Activated CD8-positive, alpha-beta memory T cell treated with anti-CD3 and anti-CD28 coated beads, Interleukin-2, amount 50 U/mL, for 48 hours (primary cell): ENCODE results near the gene PRKCZ.

ENCODE experiments used
- DNase-seq: peaks from one replicate; pipeline ENCODE4 v3.0.0-alpha.2; 2020

PRKCZ gene

DNA sequence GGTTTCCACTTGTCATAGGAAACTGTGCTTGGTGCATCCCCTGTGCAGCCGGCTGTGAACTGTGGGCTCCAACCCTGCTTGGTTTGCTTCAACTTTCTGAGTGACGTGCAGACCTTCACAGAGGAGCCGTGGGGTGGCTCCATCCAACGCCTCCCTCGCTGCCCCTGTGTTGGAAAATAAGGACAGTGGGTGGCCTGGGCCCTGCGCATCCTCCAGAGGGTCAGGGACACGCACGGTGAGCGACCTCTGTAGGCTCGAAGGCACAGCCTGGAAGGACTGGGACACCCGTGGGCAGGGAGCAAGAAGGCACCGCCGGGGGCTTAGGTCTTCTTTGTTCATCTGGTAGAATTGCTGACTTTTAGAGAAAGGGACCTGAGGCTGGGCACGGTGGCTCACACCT, 150.9 kb downstream of the PRKCZ start:
- DNase-seq, result no peak

GRCh38 chr1:2202008-2202575, 151.9 kb downstream of the PRKCZ start:
- no peak for DNase-seq

GRCh38 chr1:2202843-2203601, 152.8 kb downstream of the PRKCZ start:
- no peak for DNase-seq

DNA sequence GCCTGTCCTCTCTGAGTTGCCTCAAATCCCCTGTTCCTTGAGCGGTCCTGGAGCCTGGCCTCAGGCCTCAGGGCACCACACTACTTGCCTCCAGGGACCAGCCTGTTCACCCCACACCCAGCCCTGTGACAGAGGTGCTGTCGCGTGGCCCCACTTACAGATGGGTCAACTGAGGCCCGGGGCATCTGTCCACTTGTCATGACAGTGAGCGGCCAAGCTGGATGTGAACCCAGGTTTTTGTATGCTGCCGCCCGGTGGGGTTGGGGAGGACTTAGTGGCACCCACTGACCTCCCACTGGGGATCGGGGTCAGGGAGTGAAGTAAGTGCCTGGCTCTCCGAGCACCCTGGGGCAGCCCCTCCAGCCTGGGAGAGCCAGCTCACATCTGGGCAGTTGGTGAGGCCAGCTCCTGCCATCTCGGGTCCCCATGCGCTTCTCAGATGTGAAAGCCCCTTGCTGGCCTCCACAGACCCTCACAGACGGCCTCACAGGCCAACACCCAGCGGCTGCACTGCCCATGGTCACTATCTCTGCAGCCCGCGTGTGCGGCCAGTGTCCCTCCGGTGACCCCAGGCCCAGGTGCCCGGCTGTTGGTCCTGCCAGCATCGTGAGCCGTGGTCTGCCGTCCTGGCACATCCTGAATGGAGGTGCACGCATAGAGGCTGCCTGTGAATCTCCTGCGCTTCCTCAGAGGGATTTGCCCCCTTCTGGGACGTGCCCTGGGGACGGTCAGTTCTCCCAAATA, 153.6 kb downstream of the PRKCZ start:
- DNase-seq, result no peak

GRCh38 chr1:2204415-2205190, 154.4 kb downstream of the PRKCZ start:
- DNase-seq, result no peak

GRCh38 chr1:2205191-2205952, 155.2 kb downstream of the PRKCZ start:
- DNase-seq, result peak; percentile 94

- DNase-seq, result no peak
These were observed 156.7 kb downstream of the PRKCZ start for GRCh38 chr1:2206813-2207487.

DNA sequence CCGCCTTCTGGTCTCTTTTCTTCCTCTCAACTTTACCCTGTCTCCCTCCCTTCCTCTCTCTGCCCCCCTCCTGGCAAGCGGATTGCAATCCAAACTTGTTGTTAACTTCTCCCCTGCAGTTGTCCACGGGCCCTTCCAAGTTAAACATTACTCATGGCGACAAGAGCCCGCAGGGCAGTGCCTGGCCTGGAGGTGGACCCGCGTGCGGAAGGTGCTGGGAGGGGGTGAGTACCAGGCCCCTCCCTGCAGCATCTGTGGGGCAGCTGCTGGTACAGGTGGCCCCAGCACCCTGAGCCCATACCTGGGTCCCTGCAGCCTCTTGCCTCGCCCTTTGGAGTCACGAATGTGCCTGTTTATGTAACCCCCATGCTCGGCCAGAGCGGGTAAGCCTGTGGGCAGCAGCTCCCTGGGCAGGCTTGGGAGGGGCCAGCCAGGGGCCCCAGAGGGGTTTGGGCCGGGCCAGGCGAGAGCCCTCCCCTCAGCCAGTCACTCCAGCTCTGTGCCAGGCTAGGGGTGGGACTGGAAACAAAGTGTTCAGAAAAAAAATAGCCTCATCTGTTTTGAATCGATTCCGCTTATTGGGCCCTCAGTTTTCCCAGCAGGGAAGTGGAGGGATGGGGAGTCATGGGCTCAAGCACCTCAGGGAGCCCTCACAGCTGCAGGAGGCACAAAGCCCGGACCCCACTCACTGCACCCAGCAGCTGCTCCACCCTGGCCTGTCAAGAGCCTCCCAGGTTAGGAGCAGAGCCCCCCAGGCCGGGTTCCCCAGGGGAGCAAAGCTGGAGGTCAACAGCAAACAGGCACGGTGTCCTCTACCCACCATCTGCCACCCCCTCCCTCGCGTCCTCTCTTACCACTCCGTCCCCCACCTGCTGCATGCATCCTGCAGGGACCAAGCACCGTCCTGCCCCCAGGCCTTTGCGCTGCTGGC, 158.4 kb downstream of the PRKCZ start:
- no peak for DNase-seq

DNA sequence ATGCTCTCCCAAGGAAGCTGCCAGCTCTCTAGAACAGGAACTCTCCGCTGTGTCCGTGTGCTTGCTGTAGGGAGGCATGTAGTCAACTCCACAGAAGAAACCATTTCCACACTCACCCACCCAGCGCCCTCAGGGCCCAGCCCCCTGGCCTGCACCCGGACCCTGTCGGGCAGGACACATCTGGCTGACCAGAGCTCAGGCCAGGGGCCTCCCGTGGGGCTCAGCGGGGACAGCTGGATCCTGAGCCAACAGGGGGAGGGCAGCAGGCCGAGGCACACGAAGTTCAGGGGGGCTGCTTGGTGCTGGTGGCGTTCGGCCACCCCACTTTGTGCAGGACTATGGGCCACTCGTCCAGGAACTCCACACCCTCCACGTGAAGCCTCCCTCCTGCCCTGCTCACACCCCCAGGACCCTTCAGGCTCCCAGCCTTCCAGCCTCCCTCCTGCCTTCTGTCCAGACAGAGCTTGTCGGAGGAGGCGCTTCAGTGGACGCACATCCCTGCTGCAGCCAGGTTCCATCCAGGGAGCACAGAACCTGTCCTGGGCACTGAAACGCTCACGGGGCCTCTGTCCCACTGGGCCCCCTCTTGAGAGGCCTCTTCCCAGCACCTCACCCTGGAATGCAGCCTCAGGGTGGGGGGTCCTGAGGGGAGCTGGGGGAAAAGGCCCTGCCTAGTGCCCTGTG, 159.3 kb downstream of the PRKCZ start:
- no peak for DNase-seq

DNA sequence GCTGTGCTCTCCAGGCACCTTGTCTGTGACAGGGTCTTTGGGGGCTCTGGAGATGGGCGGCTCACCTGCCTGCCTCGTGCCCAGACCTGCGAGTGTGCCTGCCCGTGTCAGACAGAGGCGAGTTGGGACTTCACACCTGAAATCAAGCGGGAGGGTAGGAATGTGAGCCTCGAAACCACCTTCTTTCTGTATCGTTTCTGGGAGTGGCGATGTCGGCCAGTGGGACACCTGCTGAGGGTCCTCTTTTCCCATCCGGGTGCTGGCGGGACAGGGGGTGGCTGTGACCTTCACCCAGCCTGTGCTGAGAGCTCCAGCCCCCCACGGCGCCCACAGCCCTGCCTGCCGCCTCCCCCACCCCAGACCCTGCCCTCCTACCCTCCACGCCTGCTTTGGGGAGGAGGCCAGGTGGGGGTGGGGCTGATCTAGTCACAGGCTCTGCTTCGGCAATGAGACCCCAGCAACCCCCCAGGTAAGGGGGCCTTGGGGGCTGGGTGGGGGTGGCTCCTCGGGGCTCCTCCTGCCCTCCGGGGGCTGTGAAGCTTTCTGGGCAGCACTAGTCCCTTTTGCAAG, 160.0 kb downstream of the PRKCZ start:
- DNase-seq, result no peak

DNA sequence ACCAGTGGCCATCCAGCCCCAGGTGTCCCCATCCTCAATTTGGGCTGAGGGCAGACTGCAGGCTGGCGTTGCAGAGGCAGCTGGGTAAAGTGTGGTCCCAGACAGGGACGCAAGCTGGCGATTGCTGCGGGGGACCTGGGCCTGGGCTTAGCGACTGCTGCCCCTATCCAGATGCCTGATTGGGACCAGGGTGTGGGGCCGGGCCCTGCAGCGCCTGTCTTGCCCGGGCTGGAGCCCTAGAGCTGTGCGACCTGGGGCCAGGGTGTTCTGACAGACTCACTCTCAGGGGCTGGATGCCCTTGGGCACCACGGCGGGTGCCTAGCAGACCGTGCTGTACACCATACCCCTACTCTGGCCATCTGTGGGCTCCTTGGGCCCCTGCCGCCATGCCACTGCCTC, 160.6 kb downstream of the PRKCZ start:
- DNase-seq, result no peak

- no peak for DNase-seq
These were observed 162.0 kb downstream of the PRKCZ start for GRCh38 chr1:2212274-2212531.

GRCh38 chr1:2212532-2213491, 162.6 kb downstream of the PRKCZ start:
- DNase-seq, result no peak

DNA sequence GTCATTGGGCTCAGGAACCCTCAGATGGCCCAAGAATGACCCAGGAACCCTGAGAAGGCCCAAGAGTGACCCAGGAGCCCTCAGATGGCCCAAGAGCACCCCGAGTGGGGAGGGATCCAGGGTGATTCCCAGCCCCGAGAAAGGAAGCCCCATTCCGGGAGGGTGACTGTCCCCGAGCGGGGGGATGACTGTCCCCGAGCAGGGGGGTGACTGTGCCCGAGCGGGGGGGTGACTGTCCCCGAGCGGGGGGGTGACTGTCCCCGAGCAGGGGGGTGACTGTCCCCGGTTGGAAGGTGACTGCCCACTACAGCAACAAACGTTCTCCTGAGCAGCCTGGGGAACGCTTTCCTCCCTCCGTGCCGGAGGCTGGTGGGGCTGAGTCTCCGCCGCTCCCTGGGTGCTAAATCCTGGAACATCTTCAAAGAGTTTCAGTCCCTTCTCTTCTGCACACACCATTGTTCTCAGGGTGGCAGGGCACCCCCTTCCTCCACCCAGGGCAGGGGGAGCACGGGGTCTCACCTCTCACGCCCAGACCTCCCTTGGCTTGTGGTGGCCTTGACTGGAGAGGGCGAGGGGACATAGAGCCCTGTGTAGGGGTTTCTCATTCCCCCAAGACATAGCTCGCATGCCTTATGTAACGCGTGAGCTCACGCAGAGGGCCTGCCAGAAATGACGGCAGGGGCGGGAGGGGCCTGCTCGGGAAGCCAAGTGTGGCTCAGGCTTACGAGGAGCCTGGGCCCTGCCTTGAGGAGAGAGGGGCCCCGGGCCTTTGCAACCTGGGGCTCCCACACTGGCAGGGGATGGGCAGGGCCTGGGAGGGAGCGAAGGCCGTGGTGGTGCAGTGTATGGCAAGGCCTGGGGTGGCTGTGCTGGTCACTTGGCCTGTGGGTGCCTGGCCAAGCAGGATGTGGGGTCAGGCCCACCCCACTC, 163.6 kb downstream of the PRKCZ start:
- DNase-seq, result no peak

DNA sequence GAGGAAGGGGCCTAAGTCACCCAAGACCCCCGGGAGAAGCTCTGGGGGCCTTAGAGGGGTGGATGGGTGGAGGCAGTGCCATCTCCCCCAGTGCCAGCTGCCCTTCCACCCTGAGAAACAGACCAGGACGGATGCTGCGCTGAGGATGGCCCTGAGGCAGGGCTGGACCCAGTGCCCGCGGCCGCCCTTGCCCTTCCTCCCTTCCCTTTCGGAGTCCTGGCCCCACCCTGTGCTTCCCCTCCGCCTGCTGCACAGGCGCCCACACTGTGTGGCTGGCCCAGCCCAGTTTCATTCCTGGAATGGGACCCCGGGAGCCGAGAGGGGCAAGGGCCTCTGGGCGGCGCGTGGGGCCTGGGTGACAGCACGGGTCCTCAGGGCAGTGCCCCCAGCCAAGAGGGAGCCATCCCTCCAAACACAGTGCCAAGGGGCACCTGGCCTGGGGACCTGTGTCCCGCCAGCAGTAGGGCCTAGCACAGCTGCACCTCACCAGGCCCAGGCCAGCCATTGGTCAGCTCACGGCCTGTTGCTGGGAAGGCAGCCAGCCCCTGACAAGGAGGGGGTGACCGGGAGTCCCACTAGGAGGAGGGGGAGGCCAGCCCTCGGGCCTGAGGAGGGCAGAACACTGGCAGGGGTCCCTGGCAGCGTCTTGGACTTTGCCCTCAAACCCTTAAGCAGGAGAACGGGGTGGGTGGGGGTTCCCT, 164.5 kb downstream of the PRKCZ start:
- DNase-seq, result no peak

DNA sequence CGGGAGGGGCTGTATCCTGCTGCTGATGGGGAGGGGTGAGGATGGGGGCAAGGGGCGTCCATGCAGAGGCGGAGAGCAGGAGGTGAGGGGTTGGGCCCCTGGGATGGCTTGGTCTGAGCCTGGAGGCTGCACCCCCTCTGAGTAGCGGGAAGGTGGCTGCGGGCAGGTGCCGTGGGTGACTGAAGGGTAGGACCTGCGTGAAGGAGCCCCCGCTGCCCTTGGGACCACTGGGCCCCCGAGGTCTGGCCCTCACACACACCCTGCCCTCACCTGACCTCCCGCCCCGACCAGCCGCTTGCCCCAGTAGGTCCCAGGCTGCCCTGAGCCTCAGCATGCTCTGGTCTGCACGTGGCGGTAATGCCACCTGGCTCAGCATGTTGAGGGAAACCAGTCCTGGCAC, 165.1 kb downstream of the PRKCZ start:
- DNase-seq, result no peak
